ENCODE measurements around the gene FAM131B. TPM values are rescaled to one million over a fixed set of nuclear protein-coding genes. Genes with fewer than 3 reads are reported as not detected.

The FAM131B gene
- total and polyA plus RNA-seq, 2 of the 8 experiments (the other 6 are each of a cell fraction or from before 2014, with no cell fraction given), result 23.1 to 38.2 TPM

DNA sequence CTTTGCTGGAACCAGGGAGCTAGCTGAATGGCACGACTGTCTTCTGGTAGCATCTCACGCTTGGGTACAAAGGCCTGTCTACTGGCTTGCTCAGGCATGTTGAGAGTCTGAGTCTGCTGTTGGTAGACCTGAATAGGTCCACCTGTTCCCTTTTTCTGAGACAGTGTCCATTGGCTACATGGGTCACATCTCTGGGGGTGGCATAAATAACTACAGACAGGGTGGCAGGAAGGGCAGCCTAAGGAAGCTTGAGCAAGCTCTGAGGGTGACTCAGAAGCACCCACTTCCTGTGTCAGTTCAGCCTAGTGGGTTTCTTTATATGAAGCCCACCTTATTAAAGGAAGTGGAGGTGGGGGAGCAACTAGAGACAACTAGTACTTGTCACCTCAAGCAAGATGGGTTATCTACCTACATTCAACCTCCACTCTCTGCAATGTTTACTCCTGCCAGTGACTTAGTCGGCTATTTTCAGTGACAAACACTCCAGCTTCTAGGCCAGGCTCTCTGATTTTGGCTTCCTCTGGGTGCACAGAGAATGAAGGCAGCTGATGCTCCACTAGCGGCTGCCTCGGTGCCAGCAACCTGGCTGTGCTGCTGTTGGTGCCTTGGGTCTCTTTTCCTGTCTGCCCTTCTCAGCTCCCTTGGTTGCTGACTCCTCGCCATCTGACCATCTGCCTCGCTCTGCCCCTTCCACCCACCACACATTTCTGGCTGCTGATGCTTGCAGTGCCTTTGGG is 13.0 kb upstream of the FAM131B start:
- Histone ChIP-seq H3K23ac (ENCODE audit: insufficient read length) (no peak overlapping the region), H2BK15ac (ENCODE audit: low read length) (0 out of 2 replicates have a peak overlapping the region, but pooled peaks have one; percentile 61), H3K27me3 (replicated peaks in 1 of 4; ENCODE audit: control insufficient read depth in 3 of 4, extremely low read depth in 1 of 4, insufficient read depth in 3 of 4, low read length in 3 of 4) (no peaks in the 10 kb centered on the region), H3K4me2 (ENCODE audit: insufficient read depth in 1 of 2, low read depth in 2 of 2, low read length in 2 of 2) (no peak overlapping the region), H3K4ac (replicated peaks; ENCODE audit: insufficient read length, low read depth, low read length) (no peak overlapping the region), H4K5ac (ENCODE audit: insufficient read length, low read depth, low read length) (no peak overlapping the region), H3K23me2 (ENCODE audit: low read depth, low read length) (no peaks in the 10 kb centered on the region), H4K20me1 (replicated peaks in 1 of 2; ENCODE audit: control insufficient read depth in 1 of 2, insufficient read depth in 2 of 2, low read length in 2 of 2) (no peaks in the 10 kb centered on the region), H3K56ac (replicated peaks; ENCODE audit: insufficient read length, low read depth, low read length) (no peak overlapping the region), H3K9ac (replicated peaks in 1 of 4; ENCODE audit: extremely low read depth in 1 of 4, low read depth in 3 of 4, low read length in 3 of 4) (no peak overlapping the region; a peak in 1 of 7 replicates), H2BK20ac (ENCODE audit: low read length) (no peak overlapping the region), H4K91ac (replicated peaks; ENCODE audit: insufficient read length, low read length) (peak overlapping the region; percentile 79), H3K79me2 (ENCODE audit: control insufficient read depth in 1 of 2, insufficient read depth in 2 of 2, low read length in 2 of 2) (peaks cover 0 to 6% of the 10 kb centered on the region in 2 experiments; a peak in 1 of 4 replicates), H4K8ac (ENCODE audit: extremely low read depth, insufficient read depth, low read length) (no peak overlapping the region), H2AK5ac (ENCODE audit: low read depth, low read length) (no peak overlapping the region), H3K4me3 (ENCODE audit: extremely low read depth in 1 of 4, insufficient read depth in 2 of 4, low read depth in 3 of 4, low read length in 4 of 4) (no peak overlapping the region), H3K18ac (ENCODE audit: extremely low read depth, low read length) (no peak overlapping the region), H3K79me1 (ENCODE audit: low read depth, low read length) (no peaks in the 10 kb centered on the region), H2BK12ac (ENCODE audit: low read depth, low read length) (peak overlapping the region; percentile 80), H3K9me3 (ENCODE audit: insufficient read depth in 2 of 2, low read depth in 1 of 2, low read length in 1 of 2) (no peaks in the 10 kb centered on the region), H3K4me1 (replicated peaks in 1 of 4; ENCODE audit: control insufficient read depth in 3 of 4, insufficient read depth in 4 of 4, low read length in 3 of 4) (peaks cover 0 to 12% (median 5%) of the 10 kb centered on the region in 4 experiments), H3K14ac (ENCODE audit: insufficient read length) (no peak overlapping the region), H3K36me3 (ENCODE audit: control insufficient read depth in 2 of 4, insufficient read depth in 4 of 4, low read length in 3 of 4) (no peaks in the 10 kb centered on the region), H3K27ac (ENCODE audit: low read depth, low read length) (no peak overlapping the region), H2BK120ac (replicated peaks; ENCODE audit: low read depth, low read length) (no peak overlapping the region), H2AFZ (ENCODE audit: low read length) (no peak overlapping the region), H2BK5ac (ENCODE audit: low read depth, low read length) (peak overlapping the region; percentile 86; the same call in 1 of the 2 replicates)
- CTCF ChIA-PET (ENCODE audit: partially characterized antibody), result interaction anchor here (0.8 to 17.5 kb wide), 15 partner anchors 8 to 135 kb away, joined by 3 to 359 read pairs (median 5); partner anchors contain the start of gene EPHA1
- DNase-seq (ENCODE audit: low read depth in 1 of 2, low spot score in 2 of 2) (no peak), FAIRE-seq (no peak)
- no peak for TF ChIP-seq CBX8 (IDR thresholded peaks at IDR 0.05; ENCODE audit: borderline replicate concordance, low read depth, low read length)
- TF ChIP-seq EZH2 (IDR thresholded peaks at IDR 0.05; ENCODE audit: low read depth, low read length, severe bottlenecking), result no peak
- no peak for TF ChIP-seq ASH2L (IDR thresholded peaks at IDR 0.05; ENCODE audit: low read length)
- POLR2A ChIA-PET (ENCODE audit: partially characterized antibody), result interaction anchor here (1.3 to 19.0 kb wide), 4 partner anchors 3 to 24 kb away, joined by 3 to 518 read pairs (median 233); partner anchors contain the start of genes EPHA1, FAM131B and ZYX
- WGBS, 2 experiments (ENCODE audit: extremely low coverage in 1 of 2, insufficient coverage in 1 of 2, insufficient read length in 1 of 2, insufficient replicate concordance in 2 of 2, low coverage in 1 of 2, low lambda C conversion rate in 2 of 2, missing lambda C conversion rate in 1 of 2), result 86% methylated on average over 7 of the region's 7 CpGs; no CpG with 5 or more reads in 1 of the 2 experiments
